B cell (primary cell): Measurements from ENCODE around the gene FBXO3. TPM values are rescaled to one million over a fixed set of nuclear protein-coding genes. Genes with fewer than 3 reads are reported as not detected.

ENCODE experiments used
- ATAC-seq: fragments of 200-7000 bp; cut with Tn5 transposase; one replicate; pipeline ENCODE4 v1.10.0; 2021; ENCODE audit warnings: low read depth, mild to moderate bottlenecking, moderate number of reproducible peaks, moderate library complexity
- CTCF ChIA-PET: fragments of 350-600 bp; sonication (Branson Sonifier 250); formaldehyde crosslinking; loops from one replicate; lab custom pipeline; 2021; ENCODE audit warnings: antibody characterized with exemption, inconsistent platforms; lab: Charles Lee
- POLR2A ChIA-PET: fragments of 350-600 bp; sonication (Branson Sonifier 250); formaldehyde crosslinking; loops from one replicate; lab custom pipeline; 2021; ENCODE audit warnings: antibody characterized with exemption; lab: Charles Lee
- DNase-seq: peaks from one replicate; pipeline ENCODE4 v3.0.0; 2013
- H2AFZ ChIP-seq: 2 replicates; pipeline ENCODE4 v1.6.1; 2012; ENCODE audit warnings: mild to moderate bottlenecking, low read depth, low read length; ENCODE audit not compliant: insufficient read depth, poor library complexity, severe bottlenecking
- H3K27ac ChIP-seq, 2 donors: 1 replicate in 1 of 2; 2 replicates in 1 of 2; pipeline ENCODE4 v1.5.1; 2012 to 2013; ENCODE audit warnings: low read length in 2 of 2, mild to moderate bottlenecking in 2 of 2, moderate library complexity in 1 of 2
- H3K27me3 ChIP-seq, 4 experiments: fragments of 200-600 bp in 1 of 4; sonication (generic) in 1 of 4; replicated peaks in 1 of 4; 1 replicate in 2 of 4; 2 replicates in 2 of 4; pipeline versions ENCODE4 v1.6.1 to v1.7.0; 2013 to 2016; ENCODE audit warnings: low read length in 3 of 4, mild to moderate bottlenecking in 2 of 4, mixed read lengths in 1 of 4, moderate library complexity in 1 of 4; ENCODE audit not compliant: insufficient read depth in 4 of 4, control insufficient read depth in 3 of 4; ENCODE audit errors: control extremely low read depth in 1 of 4
- H3K36me3 ChIP-seq, 2 experiments: replicated peaks in 1 of 2; 1 replicate in 1 of 2; 2 replicates in 1 of 2; pipeline versions ENCODE4 v1.6.1 to v1.7.1; 2013; ENCODE audit warnings: low read length in 1 of 2; ENCODE audit not compliant: insufficient read depth in 2 of 2, control insufficient read depth in 1 of 2; ENCODE audit errors: control extremely low read depth in 1 of 2, extremely low read depth in 1 of 2
- H3K4me1 ChIP-seq, 2 donors: fragments of 200-600 bp in 1 of 2; sonication (generic) in 1 of 2; 1 replicate in 1 of 2; 2 replicates in 1 of 2; pipeline versions ENCODE4 v1.5.1 to v1.6.1; 2013 to 2017; ENCODE audit warnings: low read length in 2 of 2; ENCODE audit not compliant: control insufficient read depth in 2 of 2, insufficient read depth in 2 of 2
- H3K4me2 ChIP-seq: replicated peaks from 2 replicates; pipeline ENCODE3; 2012; ENCODE audit warnings: mild to moderate bottlenecking, low read depth, low read length; ENCODE audit not compliant: poor library complexity, severe bottlenecking
- H3K4me3 ChIP-seq, 5 experiments: fragments of 200-600 bp in 1 of 5; sonication (generic) in 1 of 5; 1 replicate in 3 of 5; 2 replicates in 2 of 5; pipeline versions ENCODE4 v1.5.1 to v1.7.0; 2011 to 2016; ENCODE audit warnings: low read length in 4 of 5, mild to moderate bottlenecking in 4 of 5, low read depth in 2 of 5, control low read depth in 1 of 5, moderate library complexity in 1 of 5; ENCODE audit not compliant: insufficient read depth in 1 of 5; ENCODE audit errors: control extremely low read depth in 1 of 5, extremely low read depth in 1 of 5
- H3K79me2 ChIP-seq: fragments of 200-600 bp; sonication (generic); one replicate; pipeline ENCODE4 v1.6.0; 2016; ENCODE audit warnings: low read length; ENCODE audit not compliant: control insufficient read depth, insufficient read depth
- H3K9ac ChIP-seq: fragments of 200-600 bp; sonication (generic); 2 replicates; pipeline ENCODE4 v1.6.1; 2017; ENCODE audit warnings: mild to moderate bottlenecking, low read length, moderate library complexity
- H3K9me3 ChIP-seq, 3 donors: one replicate each; pipeline versions ENCODE4 v1.6.1 to v1.7.1; 2013; ENCODE audit warnings: low read length in 2 of 3; ENCODE audit not compliant: control insufficient read depth in 2 of 3, insufficient read depth in 1 of 3; ENCODE audit errors: control extremely low read depth in 1 of 3
- H4K20me1 ChIP-seq: 2 replicates; pipeline ENCODE4 v1.6.0; 2012; ENCODE audit warnings: mild to moderate bottlenecking, low read length; ENCODE audit not compliant: insufficient read depth, control insufficient read depth, poor library complexity, severe bottlenecking
- H3K27ac Mint-ChIP-seq: one replicate; pipeline ENCODE4 v1.8.0; 2021; ENCODE audit warnings: mixed read lengths
- H3K27me3 Mint-ChIP-seq: one replicate; pipeline ENCODE4 v1.8.0; 2021; ENCODE audit warnings: mixed read lengths
- H3K4me1 Mint-ChIP-seq: one replicate; pipeline ENCODE4 v1.8.0; 2021; ENCODE audit warnings: mixed read lengths
- H3K4me3 Mint-ChIP-seq: one replicate; pipeline ENCODE4 v1.8.0; 2021; ENCODE audit warnings: mixed read lengths
- H3K9me3 Mint-ChIP-seq: one replicate; pipeline ENCODE4 v1.8.0; 2022; ENCODE audit warnings: mixed read lengths; ENCODE audit not compliant: insufficient read depth
- CTCF ChIP-seq: fragments of 200-600 bp; IDR thresholded peaks from one replicate; pipeline ENCODE4 v1.8.0; 2022; ENCODE audit warnings: antibody characterized with exemption, mild to moderate bottlenecking
- EZH2 ChIP-seq: IDR thresholded peaks from 2 replicates; pipeline ENCODE4 v1.6.1; 2012; ENCODE audit warnings: borderline replicate concordance, low read depth, mild to moderate bottlenecking, moderate library complexity, low read length; ENCODE audit not compliant: insufficient read depth, poor library complexity, severe bottlenecking
- WGBS: methylation state at CpG from one replicate; pipeline ENCODE4 v1.1.5; 2013; ENCODE audit warnings: missing lambda C conversion rate; ENCODE audit not compliant: insufficient coverage; 5-methylcytosine and 5-hydroxymethylcytosine counted together
- intact Hi-C: fragments of 100-400 bp; cut with micrococcal nuclease; formaldehyde crosslinking; loops from one replicate; pipeline ENCODE4 v1.10.0; 2022
- polyA plus RNA-seq: library from polyadenylated mRNA; depleted of rRNA; stranded (reverse); fragments of >200 nt; gene quantifications from 2 replicates; pipeline ENCODE4 v1.2.3, GENCODE V29; 2012
- total RNA-seq, 2 donors: library from RNA; stranded (reverse); fragments of 120-200 nt in 1 of 2; gene quantifications; 1 replicate in 1 of 2; 2 replicates in 1 of 2; pipeline versions ENCODE4 v1.2.3 to v1.2.4, GENCODE V29; 2013 to 2022

FBXO3 gene
- total and polyA plus RNA-seq, 2 donors (not counting 1 experiment from before 2014, with no cell fraction given), result 16.8 to 34.3 TPM

- Histone ChIP-seq H3K27ac (no peak overlapping the region), H2AFZ (no peak overlapping the region), H3K79me2 (peaks cover 36% of the 10 kb centered on the region), H3K36me3 (peaks cover 4 to 23% of the 10 kb centered on the region in 2 experiments), H3K4me1 (peaks cover 21 to 24% of the 10 kb centered on the region in 2 donors), H3K9ac (no peak overlapping the region), H3K9me3 (no peaks in the 10 kb centered on the region), H3K4me2 (peak overlapping the region; percentile 85), H4K20me1 (peaks cover 25% of the 10 kb centered on the region), H3K27me3 (peaks cover 0 to 8% (median 2%) of the 10 kb centered on the region in 4 experiments), H3K4me3 (no peak overlapping the region)
- Mint-ChIP-seq H3K27me3 (peaks cover 8% of the 10 kb centered on the region), H3K4me3 (peak overlapping the region; percentile 62), H3K9me3 (no peaks in the 10 kb centered on the region), H3K4me1 (peaks cover 43% of the 10 kb centered on the region), H3K27ac (no peak overlapping the region)
- POLR2A ChIA-PET, result no interaction called here
- no peak for DNase-seq
- intact Hi-C loops, result loop anchor here (2.0 to 10.0 kb wide), 3 partner anchors 281 to 877 kb away; partner anchors contain the start of genes CAT and QSER1
- ATAC-seq, result no peak
- CTCF ChIA-PET, result interaction anchor here (0.5 to 1.5 kb wide), 2 partner anchors 30 to 612 kb away, joined by 3 to 5 read pairs; no protein-coding TSS in a partner anchor
- no peak for TF ChIP-seq EZH2
- TF ChIP-seq CTCF, result no peak
- WGBS, result 89% methylated on average over 4 of the region's 4 CpGs
These were observed 2.0 kb downstream of the FBXO3 start for GRCh38 chr11:33772300-33772699.

- no peaks in the 10 kb centered on the region for H3K27me3 ChIP-seq
- Mint-ChIP-seq H3K9me3 (no peaks in the 10 kb centered on the region), H3K4me1 (peaks cover 37% of the 10 kb centered on the region), H3K27me3 (no peaks in the 10 kb centered on the region), H3K4me3 (no peak overlapping the region), H3K27ac (no peak overlapping the region)
- intact Hi-C loops, result loop anchor here (5.0 to 10.0 kb wide), 2 partner anchors 667 to 875 kb away; partner anchors contain the start of genes CAT and QSER1
- no peak for DNase-seq
- 100% methylated on average over 1 of the region's 2 CpGs for WGBS
- H4K20me1 ChIP-seq, result peaks cover 25% of the 10 kb centered on the region
- H3K9ac ChIP-seq, result no peak overlapping the region
- no peak for TF ChIP-seq CTCF
- TF ChIP-seq EZH2, result no peak
- peaks cover 35% of the 10 kb centered on the region for H3K79me2 ChIP-seq
- H3K36me3 ChIP-seq, result peaks cover 11 to 42% of the 10 kb centered on the region in 2 experiments
- no peaks in the 10 kb centered on the region for H3K9me3 ChIP-seq
- ATAC-seq, result no peak
- CTCF ChIA-PET, result no interaction called here
- H3K4me2 ChIP-seq, result no peak overlapping the region
- H2AFZ ChIP-seq, result no peak overlapping the region
- no peak overlapping the region for H3K4me3 ChIP-seq
- POLR2A ChIA-PET, result no interaction called here
- peaks cover 17 to 23% of the 10 kb centered on the region in 2 donors for H3K4me1 ChIP-seq
- no peak overlapping the region for H3K27ac ChIP-seq
These were observed 4.1 kb downstream of the FBXO3 start for GRCh38 chr11:33770236-33770635.
